Esophagus squamous epithelium (tissue), 5 donors: Measurements from ENCODE around the gene DUOXA1. TPM values are rescaled to one million over a fixed set of nuclear protein-coding genes. Genes with fewer than 3 reads are reported as not detected.

Experiments used
- DNase-seq: peaks from one replicate; lab custom pipeline; 2025; lab: John Stamatoyannopoulos, UW
- H3K27ac ChIP-seq, 4 donors: fragments of 200-600 bp; sonication (generic); one replicate each; pipeline ENCODE4 v1.5.1; 2016 to 2019; ENCODE audit warnings: mild to moderate bottlenecking in 1 of 4
- H3K27me3 ChIP-seq, 4 donors: fragments of 200-600 bp; sonication (generic); 1 replicate in 3 of 4; 2 replicates in 1 of 4; pipeline versions ENCODE4 v1.5.1 to v1.6.0; 2017 to 2021; ENCODE audit warnings: antibody characterized with exemption in 1 of 4
- H3K36me3 ChIP-seq, 3 donors: fragments of 200-600 bp; sonication (generic); one replicate each; pipeline ENCODE4 v1.5.1; 2016 to 2019
- H3K4me1 ChIP-seq, 3 donors: fragments of 200-600 bp; sonication (generic); one replicate each; pipeline ENCODE4 v1.5.1; 2017 to 2019
- H3K4me3 ChIP-seq, 4 donors: fragments of 200-600 bp; sonication (generic); 1 replicate in 3 of 4; 2 replicates in 1 of 4; pipeline ENCODE4 v1.5.1; 2016 to 2019; ENCODE audit warnings: mild to moderate bottlenecking in 2 of 4, moderate library complexity in 1 of 4
- H3K9me3 ChIP-seq, 3 donors: fragments of 200-600 bp; sonication (generic); one replicate each; pipeline ENCODE4 v1.5.1; 2016 to 2019
- POLR2A ChIP-seq, 4 donors: fragments of 450-650 bp; IDR thresholded peaks; one replicate each; pipeline ENCODE4 v1.6.1; 2017; ENCODE audit warnings: antibody characterized with exemption in 4 of 4, mild to moderate bottlenecking in 4 of 4, moderate library complexity in 3 of 4
- WGBS, 2 donors: methylation state at CpG; one replicate each; pipeline ENCODE4 v1.1.5; 2018; 5-methylcytosine and 5-hydroxymethylcytosine counted together
- intact Hi-C: fragments of 100-400 bp; cut with DNase I; formaldehyde crosslinking; loops from one replicate; pipeline ENCODE4 v1.15.0; 2022
- total RNA-seq, 4 donors: library from RNA; depleted of rRNA; stranded (reverse); fragments of >200 nt; gene quantifications; one replicate each; pipeline ENCODE4 v1.1.0, GENCODE V29; 2016
- TF ChIP-seq, protein P1 (sequence below), 6 experiments: fragments of 450-650 bp in 4 of 6; fragments of 200-600 bp in 2 of 6; sonication (generic) in 2 of 6; IDR thresholded peaks; one replicate each; pipeline ENCODE4 v1.5.1; 2016 to 2019; ENCODE audit warnings: antibody characterized with exemption in 6 of 6, mild to moderate bottlenecking in 4 of 6, moderate library complexity in 4 of 6
- donor health status: DM: yes; HTN: yes; CAD: no.

The DUOXA1 gene
- total RNA-seq, 4 donors from 2014 or later: 64.0 to 202 (median 134) TPM

DNA sequence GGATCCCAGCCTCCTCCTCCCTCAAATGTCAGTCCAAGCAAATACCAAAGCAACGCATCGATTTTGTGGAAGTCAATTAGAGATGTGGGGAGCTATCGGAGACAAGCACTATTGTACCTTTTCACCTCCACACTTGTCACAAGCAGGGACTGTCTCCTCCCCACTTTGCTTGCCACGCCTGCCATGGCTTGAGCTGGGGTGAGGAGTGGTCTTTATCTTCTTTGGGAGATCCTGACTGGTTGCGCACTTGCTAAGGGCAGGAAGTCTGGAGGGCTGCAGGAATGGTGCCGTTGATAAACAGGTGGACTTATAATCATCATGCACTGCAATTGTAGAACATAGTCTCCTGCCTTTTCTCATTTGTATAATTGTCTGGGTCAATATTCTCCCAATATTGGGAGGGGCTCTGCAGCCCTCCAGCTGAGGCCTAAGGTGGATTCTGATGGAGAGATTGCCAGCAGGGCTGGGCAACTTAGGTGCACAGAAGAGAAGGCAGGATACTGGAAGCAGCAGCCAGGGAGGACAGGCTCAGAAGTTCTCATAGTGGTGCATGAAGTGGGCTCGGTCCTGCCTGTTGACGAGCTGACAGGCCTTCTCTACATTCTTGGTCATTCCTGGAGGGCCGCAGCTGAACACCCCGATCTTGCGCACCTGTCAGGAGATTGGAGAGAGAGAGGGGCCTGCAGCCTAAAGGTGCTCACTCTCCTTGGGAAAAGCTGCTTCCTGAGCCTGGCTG, 35.9 kb downstream of the DUOXA1 start:
- intact Hi-C loops: no loop called here
- H3K27me3 ChIP-seq: peaks cover 0 to 16% (median 0%) of the 10 kb centered on the region in 4 donors
- WGBS, 2 donors: 85 to 87% methylated on average over 3 to 11 of the region's 11 CpGs
- no peak for TF ChIP-seq POLR2A (IDR thresholded peaks at IDR 0.05)
- TF ChIP-seq, protein P1, sequence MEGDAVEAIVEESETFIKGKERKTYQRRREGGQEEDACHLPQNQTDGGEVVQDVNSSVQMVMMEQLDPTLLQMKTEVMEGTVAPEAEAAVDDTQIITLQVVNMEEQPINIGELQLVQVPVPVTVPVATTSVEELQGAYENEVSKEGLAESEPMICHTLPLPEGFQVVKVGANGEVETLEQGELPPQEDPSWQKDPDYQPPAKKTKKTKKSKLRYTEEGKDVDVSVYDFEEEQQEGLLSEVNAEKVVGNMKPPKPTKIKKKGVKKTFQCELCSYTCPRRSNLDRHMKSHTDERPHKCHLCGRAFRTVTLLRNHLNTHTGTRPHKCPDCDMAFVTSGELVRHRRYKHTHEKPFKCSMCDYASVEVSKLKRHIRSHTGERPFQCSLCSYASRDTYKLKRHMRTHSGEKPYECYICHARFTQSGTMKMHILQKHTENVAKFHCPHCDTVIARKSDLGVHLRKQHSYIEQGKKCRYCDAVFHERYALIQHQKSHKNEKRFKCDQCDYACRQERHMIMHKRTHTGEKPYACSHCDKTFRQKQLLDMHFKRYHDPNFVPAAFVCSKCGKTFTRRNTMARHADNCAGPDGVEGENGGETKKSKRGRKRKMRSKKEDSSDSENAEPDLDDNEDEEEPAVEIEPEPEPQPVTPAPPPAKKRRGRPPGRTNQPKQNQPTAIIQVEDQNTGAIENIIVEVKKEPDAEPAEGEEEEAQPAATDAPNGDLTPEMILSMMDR (IDR thresholded peaks at IDR 0.05): no peak
- no peak overlapping the region for H3K27ac ChIP-seq
- no peaks in the 10 kb centered on the region for H3K36me3 ChIP-seq
- no peak for DNase-seq
- no peak overlapping the region for H3K4me3 ChIP-seq
- no peaks in the 10 kb centered on the region for H3K9me3 ChIP-seq
- H3K4me1 ChIP-seq: no peaks in the 10 kb centered on the region

DNA sequence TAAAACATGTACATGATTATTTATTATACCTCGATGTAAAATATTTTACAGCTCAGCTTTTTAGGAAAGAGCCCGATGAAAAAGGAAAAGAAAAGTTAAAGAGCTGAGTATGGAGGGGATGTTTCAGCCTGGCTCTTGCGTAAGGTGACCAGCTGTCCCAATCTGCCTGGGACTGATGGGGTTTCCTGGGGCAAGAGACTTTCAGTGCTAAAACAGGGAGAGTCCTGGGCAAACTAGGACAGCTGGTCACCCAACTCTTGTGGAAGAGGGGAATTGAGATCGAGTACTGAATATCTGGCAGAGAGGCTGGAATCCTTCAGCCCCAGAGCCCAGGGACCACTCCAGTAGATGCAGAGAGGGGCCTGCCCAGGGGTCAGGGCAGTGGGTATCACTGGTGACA, 36.7 kb downstream of the DUOXA1 start:
- no peaks in the 10 kb centered on the region for H3K9me3 ChIP-seq
- intact Hi-C loops: no loop called here
- H3K27ac ChIP-seq: no peak overlapping the region
- H3K36me3 ChIP-seq: no peaks in the 10 kb centered on the region
- peaks cover 0 to 21% (median 0%) of the 10 kb centered on the region in 4 donors for H3K27me3 ChIP-seq
- DNase-seq: no peak
- WGBS, 2 donors: 89% methylated on average over 4 of the region's 4 CpGs
- H3K4me3 ChIP-seq: no peak overlapping the region
- no peak for TF ChIP-seq POLR2A (IDR thresholded peaks at IDR 0.05)
- TF ChIP-seq, protein P1 (IDR thresholded peaks at IDR 0.05): no peak
- H3K4me1 ChIP-seq: no peaks in the 10 kb centered on the region

DNA sequence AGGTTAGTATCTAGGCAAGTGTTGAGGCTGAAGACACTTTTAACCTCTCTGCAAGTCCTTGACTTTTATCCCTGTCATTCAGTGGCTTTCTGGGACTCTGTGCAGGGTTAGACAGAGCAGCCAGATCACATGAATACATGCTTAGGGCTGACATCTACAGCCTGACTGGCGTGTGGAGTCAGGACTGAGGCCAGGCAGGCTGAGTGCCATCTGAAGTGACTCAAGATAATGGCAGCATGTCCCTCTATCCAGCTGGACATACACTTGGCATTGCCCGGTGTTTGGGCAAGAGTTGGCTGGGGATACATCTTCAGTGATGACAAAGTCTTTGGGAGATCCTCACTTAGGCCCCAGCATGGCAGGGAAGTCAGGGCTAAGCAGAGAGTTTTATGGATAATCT, 38.1 kb downstream of the DUOXA1 start:
- peak overlapping the region in 1 of 4 donors; percentile 4 for H3K27ac ChIP-seq
- H3K4me1 ChIP-seq: no peaks in the 10 kb centered on the region
- TF ChIP-seq, protein P1 (IDR thresholded peaks at IDR 0.05): no peak
- no peak for TF ChIP-seq POLR2A (IDR thresholded peaks at IDR 0.05)
- no peaks in the 10 kb centered on the region for H3K36me3 ChIP-seq
- intact Hi-C loops: no loop called here
- DNase-seq: no peak
- no peaks in the 10 kb centered on the region for H3K9me3 ChIP-seq
- H3K4me3 ChIP-seq: no peak overlapping the region
- 66 to 82% methylated on average over 2 of the region's 2 CpGs for WGBS, 2 donors
- peaks cover 0 to 34% (median 0%) of the 10 kb centered on the region in 4 donors for H3K27me3 ChIP-seq

DNA sequence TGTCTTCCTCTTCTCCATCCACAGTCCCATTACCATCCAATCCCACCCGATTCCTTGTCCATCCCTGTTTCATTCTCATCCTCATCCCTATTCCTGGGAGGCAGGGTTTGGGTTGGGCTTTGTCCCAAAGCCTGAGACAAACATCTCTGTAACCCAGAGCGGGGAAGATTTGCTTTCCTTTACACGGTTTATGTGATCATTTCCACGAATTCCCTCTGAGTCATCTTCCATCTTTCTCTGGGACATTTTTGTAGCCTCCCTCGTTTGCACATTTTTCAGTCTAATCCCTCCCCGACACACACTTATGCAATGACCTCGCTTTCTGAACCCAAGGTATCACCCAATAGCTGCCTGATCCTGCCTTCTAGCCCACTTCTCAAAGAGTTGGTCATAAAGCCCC, 38.5 kb downstream of the DUOXA1 start:
- no peaks in the 10 kb centered on the region for H3K9me3 ChIP-seq
- DNase-seq: no peak
- intact Hi-C loops: no loop called here
- H3K4me1 ChIP-seq: no peaks in the 10 kb centered on the region
- no peak overlapping the region for H3K4me3 ChIP-seq
- peaks cover 0 to 38% (median 0%) of the 10 kb centered on the region in 4 donors for H3K27me3 ChIP-seq
- H3K36me3 ChIP-seq: no peaks in the 10 kb centered on the region
- TF ChIP-seq, protein P1 (IDR thresholded peaks at IDR 0.05): no peak
- TF ChIP-seq POLR2A (IDR thresholded peaks at IDR 0.05): no peak
- peak overlapping the region in 1 of 4 donors; percentile 4 for H3K27ac ChIP-seq
- 28 to 38% methylated on average over 7 of the region's 7 CpGs for WGBS, 2 donors

DNA sequence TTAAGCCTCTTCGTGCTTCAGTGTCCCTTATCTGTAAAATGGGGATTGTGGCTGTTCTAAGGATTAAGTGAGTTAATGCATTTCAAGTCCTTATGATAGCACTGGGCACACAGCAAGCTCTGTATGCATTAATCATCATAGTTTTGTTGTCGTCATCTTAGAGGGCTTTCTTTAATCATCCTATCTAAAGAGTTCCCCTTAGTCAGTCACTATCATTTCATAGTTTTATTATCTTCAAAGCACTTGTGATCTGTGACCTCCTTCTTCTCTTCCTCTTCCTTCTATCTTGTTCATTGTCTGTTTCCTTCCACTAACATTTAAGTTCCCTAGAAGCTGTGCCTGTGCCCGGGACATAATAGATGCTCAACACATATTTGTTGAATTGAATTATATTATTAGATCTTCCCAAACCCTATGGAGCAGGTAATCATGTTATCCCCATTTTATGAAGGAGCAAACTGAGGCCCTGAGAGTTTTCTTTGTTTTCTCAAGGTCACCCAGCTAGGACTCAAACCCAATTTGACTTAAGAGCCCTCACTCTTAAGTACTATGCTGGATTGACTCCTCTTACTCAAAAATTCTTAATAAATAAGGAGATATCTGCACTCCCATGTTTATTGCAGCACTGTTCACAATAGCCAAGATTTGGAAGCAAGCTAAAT, 39.8 kb downstream of the DUOXA1 start:
- Histone ChIP-seq H3K36me3 (no peaks in the 10 kb centered on the region), H3K27ac (no peak overlapping the region), H3K4me3 (no peak overlapping the region), H3K4me1 (no peaks in the 10 kb centered on the region), H3K27me3 (peaks cover 0 to 42% (median 0%) of the 10 kb centered on the region in 4 donors), H3K9me3 (no peaks in the 10 kb centered on the region)
- WGBS, 2 donors: 55 to 63% methylated on average over 3 of the region's 3 CpGs
- DNase-seq: no peak
- TF ChIP-seq, protein P1 (IDR thresholded peaks at IDR 0.05): no peak
- TF ChIP-seq POLR2A (IDR thresholded peaks at IDR 0.05): no peak
- intact Hi-C loops: no loop called here
